ENCODE data around the gene TERT.
A peak's percentile ranks its signal among the peaks of the same experiment; 100 is the strongest.
"Not testable (repeated sequence)": the region's sequence is repeated elsewhere in the genome, so short reads cannot be mapped to it uniquely, and the experiment has no call there.

TERT gene

DNA sequence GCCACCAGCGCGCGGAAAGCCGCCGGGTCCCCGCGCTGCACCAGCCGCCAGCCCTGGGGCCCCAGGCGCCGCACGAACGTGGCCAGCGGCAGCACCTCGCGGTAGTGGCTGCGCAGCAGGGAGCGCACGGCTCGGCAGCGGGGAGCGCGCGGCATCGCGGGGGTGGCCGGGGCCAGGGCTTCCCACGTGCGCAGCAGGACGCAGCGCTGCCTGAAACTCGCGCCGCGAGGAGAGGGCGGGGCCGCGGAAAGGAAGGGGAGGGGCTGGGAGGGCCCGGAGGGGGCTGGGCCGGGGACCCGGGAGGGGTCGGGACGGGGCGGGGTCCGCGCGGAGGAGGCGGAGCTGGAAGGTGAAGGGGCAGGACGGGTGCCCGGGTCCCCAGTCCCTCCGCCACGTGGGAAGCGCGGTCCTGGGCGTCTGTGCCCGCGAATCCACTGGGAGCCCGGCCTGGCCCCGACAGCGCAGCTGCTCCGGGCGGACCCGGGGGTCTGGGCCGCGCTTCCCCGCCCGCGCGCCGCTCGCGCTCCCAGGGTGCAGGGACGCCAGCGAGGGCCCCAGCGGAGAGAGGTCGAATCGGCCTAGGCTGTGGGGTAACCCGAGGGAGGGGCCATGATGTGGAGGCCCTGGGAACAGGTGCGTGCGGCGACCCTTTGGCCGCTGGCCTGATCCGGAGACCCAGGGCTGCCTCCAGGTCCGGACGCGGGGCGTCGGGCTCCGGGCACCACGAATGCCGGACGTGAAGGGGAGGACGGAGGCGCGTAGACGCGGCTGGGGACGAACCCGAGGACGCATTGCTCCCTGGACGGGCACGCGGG is at the start of gene TERT:
Gene TERT, minus strand, starts transcription at position 234 of the 815 bp plus-strand sequence. Its CDS starts 79 bp downstream, at position 155.
- DNase-seq (ENCODE audit: low read depth) = peak; percentile 12

DNA sequence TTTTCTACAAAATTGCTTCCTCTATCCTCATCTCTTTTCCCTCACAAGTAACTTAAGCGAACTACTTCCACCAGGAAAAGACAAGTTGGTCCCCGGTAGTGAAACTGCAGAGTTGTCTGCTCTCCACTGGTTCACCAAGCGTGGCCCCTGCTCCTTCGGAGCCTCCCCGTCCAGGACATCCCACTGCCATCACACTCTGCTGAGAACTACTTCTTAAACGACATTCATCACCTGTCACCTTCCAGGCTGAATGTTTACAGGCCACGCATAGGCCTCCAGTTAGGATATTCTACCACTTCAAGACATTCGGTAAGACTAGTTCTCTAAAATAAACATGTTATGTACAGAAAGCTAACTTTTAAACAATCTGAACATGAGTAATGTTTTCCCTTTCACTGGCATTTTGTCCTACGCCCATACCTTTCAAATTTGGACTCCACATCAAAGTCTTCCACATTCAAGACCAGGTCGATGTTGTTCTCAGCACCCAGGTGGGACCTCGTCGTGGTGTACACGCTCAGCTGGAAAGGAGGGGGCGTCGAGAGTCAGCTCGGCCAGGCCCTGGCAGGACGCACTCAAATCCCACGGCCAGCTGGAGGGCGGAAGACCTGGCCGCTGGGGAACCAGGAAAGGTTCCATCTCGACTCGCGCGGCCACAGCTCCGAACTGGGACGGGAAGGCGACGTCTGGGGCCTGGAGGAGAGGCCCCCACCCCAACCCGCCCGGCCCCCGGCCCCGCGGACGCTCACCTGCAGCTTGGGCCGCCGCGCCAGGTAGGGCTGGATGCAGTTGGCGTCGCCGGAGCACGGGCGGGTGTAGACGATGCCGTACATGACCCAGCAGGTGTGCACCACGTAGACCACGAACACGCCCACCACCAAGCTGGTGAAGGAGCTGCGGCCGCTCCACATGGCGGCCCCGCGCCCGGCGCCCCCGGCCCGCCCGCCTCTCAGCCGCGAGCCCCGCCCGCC is 49.3 kb upstream of the TERT start:
- DNase-seq (ENCODE audit: low read depth) = no peak

DNA sequence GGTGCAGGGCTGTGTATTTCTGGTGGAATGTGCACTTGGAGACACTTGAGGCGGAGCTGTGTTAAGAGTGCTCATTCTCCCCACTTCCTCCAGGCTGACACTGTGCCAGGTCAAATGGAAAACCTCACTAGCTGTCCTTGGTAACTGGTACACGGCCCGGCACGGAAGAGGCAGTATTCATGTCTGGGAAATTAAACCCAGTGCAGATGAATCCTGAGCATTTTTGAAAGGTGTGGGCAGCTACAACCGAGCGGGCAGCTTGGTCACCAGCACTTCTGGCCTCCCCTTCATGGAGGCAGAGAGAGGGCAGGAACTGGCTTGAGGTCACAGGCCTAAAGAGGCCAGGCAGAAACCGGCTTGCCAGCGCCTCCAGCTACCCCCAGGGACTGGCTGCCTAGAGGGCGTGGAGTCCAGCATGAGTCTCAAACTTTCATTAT is 48.5 kb upstream of the TERT start:
- no peak for DNase-seq (ENCODE audit: low read depth)

DNA sequence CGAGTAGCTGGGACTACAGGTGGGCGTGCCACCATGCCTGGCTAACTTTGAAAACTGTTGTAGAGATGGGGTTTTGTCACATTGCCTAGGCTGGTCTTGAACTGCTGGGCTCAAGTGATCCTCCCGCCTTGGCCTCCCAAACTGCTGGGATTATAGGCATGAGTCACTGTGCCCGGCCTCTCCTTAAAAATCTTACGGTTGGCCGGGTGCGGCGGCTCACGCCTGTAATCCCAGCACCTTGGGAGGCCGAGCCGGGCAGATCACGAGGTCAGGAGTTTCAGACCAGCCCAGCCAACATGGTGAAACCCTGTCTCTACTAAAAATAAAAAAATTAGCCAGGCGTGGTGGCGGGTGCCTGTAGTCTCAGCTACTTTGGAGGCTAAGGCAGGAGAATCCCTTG is 47.8 kb upstream of the TERT start:
- DNase-seq (ENCODE audit: low read depth) = not testable (repeated sequence)

DNA sequence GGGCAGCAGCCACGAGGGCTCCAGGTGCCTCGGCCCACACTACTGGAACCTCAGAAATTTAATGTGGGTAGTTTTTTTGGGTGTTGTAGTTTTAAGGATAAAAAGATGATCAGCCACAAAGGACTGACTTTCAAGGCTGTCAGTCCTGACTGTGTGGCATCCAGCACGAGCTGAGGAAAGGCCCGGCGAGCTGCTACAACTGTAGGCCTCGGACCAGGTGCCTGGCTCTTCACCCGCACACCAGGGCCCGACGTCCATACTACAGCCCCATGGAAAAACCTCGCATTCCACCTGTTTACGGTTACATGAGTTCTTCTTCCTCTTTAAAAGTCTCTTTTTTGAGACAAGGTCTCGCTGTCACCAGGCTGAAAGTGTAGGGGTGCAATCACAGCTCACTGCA is 47.4 kb upstream of the TERT start:
- no peak for DNase-seq (ENCODE audit: low read depth)

DNA sequence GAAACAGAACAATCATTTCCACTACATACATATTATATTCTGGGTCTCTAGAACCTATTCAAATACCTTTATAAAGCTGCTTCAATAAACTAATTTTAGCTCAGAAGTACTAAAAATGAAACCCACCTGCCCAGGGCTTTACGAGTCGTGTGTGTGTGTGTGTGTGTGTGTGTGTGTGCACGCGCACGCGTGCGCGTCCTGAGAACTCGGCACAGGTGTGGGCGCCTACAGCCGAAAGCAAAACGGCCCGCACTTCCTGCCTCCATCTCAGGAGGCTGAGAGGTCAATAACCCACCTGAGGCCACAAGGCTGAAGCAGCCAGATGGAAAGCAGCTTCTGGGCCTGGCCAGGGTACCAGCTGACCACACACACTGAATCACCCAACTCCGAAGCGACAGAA is 47.0 kb upstream of the TERT start:
- no peak for DNase-seq (ENCODE audit: low read depth)

DNA sequence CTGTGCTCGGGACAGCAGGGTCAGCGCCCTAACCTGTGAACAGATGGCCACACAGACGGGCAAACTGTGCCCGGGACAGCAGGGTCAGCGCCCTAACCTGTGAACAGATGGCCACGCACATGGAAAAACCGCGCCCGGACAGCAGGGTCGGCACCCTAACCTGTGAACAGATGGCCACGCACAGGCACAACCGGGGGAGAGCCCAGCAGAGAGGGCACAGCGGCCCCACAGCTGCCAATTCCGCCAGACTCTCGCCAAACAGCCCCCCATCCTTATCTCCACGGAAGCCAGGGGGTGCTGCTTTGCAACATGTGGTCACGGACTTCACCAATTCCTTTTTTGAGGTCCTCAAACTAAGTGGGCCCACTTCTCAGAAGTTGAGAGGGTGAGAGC is 44.9 kb upstream of the TERT start:
- DNase-seq (ENCODE audit: low read depth) = not testable (repeated sequence)

DNA sequence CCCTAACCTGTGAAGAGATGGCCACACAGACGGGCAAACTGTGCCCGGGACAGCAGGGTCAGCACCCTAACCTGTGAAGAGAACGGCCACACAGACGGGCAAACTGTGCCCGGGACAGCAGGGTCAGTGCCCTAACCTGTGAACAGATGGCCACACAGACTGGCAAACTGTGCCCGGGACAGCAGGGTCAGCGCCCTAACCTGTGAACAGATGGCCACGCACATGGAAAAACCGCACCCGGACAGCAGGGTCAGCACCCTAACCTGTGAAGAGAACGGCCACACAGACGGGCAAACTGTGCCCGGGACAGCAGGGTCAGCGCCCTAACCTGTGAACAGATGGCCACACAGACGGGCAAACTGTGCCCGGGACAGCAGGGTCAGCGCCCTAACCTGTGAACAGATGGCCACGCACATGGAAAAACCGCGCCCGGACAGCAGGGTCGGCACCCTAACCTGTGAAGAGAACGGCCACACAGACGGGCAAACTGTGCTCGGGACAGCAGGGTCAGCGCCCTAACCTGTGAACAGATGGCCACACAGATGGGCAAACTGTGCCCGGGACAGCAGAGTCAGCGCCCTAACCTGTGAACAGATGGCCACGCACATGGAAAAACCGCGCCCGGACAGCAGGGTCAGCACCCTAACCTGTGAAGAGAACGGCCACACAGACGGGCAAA is 44.4 kb upstream of the TERT start:
- not testable (repeated sequence) for DNase-seq (ENCODE audit: low read depth)

DNA sequence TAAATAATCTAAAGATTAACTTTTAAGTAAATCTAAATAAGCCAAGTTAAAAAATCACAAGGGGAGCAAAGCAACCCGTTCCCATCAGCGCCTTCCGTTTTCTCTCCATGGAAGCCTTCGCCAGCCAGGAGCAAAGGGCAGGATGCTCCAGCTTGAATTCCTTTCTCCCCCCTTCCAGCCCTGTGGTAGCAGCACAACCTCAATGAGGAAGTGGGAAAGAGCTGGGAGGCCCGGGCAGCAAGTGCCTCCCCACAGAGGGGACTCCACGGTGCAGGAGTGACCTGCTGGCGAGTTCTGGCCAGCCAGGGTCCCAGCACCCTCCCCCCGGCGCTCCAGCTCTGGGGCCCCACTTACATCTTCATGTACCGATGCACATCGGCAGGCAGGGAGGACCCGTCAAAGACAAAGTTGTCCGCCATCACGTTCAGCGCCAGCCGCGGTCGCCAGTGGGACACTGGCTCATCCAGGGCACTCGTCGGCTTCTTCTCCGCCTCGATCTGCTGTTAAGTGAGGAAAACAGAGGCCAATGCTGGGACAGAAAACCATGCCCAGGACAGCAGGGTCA is 43.7 kb upstream of the TERT start:
- no peak for DNase-seq (ENCODE audit: low read depth)

DNA sequence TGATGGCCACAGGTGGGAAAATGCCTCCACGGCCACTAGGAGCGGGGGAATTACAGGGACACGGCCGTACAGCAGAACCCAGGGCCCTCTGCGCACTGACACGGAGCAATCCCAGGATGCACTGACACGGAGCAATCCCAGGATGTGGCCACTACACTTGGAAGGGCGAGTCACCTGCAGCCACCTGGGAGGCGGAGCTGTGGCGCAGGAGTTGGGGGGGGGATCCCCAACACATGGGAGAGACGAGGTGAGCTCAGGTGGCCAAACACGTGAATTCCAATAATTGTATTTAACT is 43.3 kb upstream of the TERT start:
- DNase-seq (ENCODE audit: low read depth) = no peak

DNA sequence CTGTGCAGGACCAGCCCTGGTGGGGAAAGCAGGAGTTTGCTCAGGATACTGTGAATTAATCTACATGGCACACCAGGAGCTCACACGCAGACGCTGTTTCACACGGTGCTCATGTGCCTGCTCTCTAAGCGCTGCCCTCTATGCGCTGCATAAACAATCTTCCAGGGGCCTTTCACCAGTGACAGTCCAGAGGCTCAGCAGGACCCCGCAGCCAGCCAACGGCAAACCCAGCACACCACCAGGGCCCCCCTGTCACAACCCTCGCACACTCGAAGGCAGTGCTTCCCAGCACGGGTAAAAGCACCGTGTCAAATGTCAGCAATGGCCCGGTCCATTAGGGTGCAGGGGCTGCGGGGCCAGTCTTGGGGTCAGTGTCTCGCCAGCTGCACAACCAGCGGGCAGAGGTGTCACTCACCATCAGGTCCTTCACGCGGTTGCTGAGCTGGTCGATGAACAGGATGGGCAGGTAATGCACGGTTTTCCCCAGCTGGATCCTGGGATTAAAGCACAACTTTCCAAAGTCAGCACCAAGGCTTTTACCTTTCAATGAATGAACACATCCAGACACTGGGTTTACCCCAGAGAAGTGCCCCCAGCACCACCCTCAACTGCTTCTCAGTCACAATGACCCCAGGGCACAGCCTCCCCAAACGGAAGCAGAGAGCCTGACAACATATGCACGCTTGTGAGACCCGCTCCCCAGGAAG is 42.8 kb upstream of the TERT start:
- DNase-seq (ENCODE audit: low read depth) = no peak

DNA sequence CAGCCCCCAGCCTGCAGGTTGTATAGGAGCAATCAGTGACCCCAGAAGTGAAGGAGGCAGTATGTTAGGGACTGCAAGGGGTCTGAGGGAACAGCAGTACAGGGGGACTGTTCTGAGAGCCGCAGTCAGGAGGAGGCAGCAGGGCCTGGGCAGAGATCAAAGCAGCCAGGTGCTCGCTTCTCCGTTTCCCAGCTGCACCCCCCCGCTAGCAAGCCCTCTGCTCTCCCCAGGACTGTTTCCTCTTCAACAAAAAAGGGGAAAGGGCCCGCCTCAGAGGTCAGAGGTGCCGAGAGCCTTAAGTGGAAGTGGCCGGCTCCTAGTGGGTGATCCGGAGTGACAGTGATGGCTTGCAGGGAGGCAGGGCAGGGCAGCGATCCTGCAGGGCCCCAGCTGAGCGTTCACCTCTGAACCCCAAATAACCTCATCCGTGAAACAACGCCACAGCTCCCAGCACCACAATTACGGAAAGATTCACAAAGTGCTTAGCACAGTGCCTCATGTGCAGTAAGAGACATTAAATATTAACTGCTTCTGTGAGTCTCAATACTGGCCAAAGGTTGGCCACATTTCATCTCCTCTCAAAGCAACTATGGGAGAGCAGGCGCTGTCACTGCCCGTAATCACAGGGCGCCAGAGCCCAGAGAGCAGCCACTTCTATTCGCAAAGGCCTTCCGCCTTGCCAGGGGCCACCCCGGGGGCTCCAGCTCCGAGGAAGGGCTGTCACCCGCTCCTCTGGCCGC is 42.1 kb upstream of the TERT start:
- no peak for DNase-seq (ENCODE audit: low read depth)

DNA sequence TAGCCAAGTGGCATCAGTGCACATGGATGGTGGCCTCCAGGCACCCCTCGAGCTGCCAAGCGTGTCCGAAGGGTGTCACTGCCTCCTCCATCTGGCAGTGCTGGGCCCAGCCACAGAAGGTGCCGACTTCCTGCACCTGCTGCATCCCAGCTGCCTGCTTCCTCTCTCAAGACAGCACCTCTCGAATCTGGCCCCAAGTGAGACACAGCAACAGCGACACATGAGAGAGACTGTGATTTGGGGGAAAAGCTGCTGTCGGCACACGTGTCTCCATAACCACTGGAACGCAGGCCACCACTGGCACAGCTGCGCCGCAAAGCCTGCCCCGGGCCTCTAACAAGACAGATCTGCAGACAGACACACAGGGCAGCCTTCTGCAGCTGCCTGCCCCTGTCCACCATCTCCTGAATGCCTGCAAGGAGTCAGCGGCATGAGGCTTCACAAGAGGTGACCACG is 41.3 kb upstream of the TERT start:
- no peak for DNase-seq (ENCODE audit: low read depth)

DNA sequence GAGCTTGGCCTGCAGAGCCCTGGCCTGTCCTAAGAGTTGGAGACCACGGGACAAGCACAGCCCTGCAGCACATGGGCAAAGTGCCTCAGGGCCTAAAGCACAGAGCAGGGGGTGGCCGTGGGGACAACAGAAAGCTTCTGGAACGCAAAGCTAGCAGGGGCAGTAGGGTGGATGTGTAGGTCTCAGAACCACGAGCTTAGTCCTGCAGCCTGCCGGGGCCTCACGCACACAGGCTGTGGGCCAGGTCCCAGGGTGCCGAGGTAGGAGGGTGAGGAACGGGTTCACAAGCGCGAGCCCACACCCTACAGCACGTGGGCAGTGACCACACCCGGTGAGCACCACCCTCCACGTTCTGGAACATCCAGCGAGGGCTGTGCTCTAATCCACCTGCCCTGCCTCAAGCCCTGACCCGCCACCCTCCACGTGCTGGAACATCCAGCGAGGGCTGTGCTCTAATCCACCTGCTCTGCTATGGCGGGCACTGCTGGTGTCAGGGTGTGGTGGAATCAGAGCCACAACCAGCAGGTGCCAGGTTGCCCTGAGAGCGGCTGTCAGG is 40.8 kb upstream of the TERT start:
- no peak for DNase-seq (ENCODE audit: low read depth)

DNA sequence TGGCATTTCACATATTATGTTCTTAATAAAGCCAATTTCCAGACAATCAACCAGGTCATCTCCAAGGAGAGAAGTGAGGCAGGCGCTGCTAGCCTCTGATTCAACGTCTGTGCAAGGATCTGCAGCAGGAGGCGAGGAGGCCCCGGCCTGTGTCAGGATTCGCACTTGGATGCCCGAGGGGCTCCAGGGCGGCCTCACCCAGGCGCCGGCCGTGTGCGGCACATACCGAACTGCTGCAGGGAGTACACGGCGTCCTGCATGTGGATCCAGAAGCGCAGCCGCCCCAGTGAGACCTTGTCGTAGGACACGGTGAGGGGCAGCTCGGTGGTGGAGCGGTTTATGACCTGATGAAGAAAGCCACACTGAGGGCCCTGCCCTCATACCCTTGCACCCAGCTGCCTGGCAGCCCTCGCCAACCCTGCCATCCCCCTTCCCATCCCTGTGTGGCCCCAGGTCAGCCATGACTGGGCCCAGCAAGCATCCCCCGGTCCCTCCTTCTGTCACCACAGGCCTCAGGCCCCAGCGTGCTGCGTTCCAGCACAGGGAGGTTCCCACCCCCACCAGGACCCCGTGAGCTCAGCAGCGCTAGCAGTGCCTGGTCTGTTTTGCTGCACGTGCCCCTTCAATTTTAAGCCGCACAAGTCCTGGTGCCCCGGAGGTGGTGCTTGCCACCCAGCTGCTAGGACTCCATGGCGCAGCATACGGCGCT is 40.1 kb upstream of the TERT start:
- DNase-seq (ENCODE audit: low read depth) = no peak

DNA sequence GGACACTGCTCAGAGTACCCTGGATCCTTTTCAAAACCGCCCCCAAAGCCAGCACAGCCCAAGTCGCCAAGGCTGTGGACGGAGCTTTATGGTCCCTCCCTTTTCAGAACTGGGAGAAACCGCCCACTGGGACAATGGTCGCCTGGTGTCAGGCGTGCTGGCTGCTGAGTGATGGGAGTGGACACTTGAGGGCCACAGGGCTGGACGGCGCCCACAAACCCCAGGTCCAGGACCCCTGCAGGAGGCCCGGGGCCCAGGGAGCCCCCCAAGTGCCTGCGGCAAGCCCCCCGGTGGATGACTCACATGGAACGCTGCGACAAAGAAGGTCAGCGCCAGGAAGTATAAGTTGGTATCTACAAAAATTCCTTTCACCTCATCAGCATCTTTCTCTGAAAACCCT is 39.1 kb upstream of the TERT start:
- no peak for DNase-seq (ENCODE audit: low read depth)

DNA sequence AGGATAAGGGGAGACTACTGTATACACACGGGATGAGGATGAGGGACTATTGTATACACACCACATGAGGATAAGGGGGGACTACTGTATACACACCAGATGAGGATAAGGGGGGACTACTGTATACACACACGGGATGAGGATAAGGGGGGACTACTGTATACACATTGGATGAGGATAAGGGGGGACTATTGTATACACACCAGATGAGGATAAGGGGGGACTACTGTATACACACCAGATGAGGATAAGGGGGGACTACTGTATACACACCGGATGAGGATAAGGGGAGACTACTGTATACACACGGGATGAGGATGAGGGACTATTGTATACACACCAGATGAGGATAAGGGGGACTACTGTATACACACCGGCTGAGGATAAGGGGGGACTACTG is 38.4 kb upstream of the TERT start:
- not testable (repeated sequence) for DNase-seq (ENCODE audit: low read depth)

DNA sequence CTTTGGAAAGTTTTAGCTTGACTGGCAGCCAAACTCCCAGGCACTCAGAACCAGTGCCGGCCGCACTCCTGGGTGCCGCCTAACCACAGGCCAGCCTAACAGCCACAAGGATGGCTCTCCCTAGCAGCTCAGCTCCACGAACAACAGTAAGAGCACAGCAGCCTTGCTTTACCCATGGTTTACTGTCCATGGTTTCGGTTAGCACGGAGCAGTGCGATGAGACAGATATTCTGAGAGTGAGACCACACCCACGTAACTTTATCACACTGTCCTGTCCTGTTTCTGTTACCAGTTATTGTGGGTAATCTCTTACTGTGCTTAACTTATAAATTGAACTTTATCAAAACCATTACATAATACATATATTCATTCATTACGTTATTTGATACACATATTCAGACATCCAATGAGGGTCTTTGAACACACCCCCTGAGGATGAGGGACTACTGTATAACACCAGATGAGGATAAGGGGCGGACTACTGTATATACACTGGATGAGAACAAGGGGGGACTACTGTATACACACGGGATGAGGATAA is 37.7 kb upstream of the TERT start:
- no peak for DNase-seq (ENCODE audit: low read depth)

DNA sequence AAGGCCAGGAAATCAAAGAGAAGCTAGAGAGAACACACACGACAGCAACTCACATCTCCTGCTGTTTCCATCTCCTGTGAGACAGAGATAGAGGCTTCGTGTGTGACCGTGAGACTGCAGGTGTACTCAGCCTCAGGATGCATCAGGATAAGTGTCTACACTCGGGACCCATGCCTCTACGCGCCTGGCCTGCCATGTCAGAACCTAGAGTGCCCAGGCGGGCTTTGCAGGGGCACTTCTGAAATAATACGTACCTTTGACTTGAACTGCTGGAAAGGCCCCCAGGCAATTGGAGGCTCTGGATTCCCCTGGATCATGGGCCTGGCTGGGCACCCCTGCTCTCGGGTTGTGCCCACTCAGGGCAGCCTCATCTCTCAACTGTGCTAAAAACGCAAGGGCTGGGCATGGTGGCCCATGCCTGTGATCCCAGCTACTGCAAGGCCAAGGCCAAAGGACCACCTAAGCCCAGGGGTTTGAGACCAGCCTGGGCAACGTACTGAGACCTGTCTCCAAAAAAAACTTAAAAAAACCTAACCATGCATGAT is 37.1 kb upstream of the TERT start:
- DNase-seq (ENCODE audit: low read depth) = no peak
